ENCODE results near the gene OSBP2.
A peak's percentile ranks its signal among the peaks of the same experiment; 100 is the strongest.

OSBP2 gene

DNA sequence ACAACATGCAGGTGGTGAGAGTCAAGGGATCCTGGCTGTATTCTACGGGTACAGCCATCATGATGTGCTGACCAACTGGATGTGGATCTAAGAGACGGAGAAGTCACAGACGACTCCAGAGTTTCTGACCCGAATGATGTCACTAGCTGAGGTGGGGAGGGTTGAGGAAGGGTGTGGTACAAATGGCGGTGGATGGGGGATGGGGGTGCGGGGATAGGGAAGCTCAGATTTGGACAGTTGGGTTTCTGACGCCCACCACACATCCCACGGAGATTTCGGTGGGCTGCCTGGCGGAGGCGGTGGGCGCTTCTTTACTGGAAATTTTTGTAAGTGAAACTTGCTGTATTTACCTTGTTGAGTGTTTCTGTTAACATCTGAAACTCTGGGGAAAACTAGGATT, 126.7 kb downstream of the OSBP2 start:
- peak; percentile 12 for DNase-seq

DNA sequence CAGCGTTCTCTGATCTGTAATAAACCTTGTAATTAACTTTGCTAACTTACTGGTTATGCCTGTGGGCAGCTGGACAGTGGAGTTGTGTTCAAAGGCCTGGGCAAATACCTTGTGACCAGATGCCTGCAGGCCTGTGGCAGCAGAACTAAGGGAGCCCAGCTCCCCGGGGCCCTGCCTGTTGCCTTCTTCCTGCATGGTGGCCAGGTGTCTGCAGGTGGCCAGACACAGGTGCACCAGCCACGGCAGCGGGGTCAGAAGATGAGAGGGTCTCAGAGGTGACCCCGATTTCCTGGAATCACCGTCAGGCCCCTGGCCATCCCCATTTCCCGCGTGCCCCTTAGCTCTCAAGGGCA, 127.2 kb downstream of the OSBP2 start:
- DNase-seq: peak; percentile 17

DNA sequence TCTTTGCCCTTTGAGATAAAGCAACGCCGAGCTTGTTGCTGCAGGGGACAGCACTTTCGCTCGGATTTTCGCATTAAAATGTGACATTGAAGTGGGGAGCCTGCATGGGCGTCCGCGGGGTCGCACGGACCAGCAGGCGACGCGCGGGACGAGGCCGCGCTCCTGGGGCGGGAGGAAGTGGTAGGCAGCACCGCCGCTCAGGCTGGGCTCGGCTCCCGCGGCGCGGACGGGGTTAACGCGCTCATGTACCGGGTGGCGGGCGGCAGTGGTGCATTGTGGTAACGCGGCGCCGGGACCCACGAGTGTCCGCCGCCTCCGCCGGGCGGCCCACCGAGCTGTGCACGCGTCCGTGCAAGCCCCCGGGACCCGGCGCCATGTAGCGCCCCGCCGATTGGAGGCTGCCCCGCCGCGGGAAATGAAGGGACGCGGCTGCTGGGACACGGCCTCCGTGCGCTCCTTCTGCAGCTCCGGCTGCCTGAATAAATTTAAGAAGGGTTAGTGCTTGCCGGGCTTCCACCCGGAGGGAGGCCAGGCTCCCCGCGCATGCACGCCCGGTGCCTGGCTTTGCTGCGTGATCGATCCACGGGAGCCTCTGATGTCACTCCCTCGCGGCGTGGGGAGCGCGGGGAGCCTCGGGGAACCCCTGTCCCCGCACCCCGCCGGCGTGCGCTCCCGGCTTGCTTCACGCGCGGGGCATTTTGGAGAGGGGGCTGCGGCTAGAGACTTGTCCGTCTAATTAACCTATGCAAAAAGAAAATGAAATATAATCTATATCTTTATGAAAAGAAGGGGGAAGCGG, 127.7 kb downstream of the OSBP2 start:
- no peak for DNase-seq

DNA sequence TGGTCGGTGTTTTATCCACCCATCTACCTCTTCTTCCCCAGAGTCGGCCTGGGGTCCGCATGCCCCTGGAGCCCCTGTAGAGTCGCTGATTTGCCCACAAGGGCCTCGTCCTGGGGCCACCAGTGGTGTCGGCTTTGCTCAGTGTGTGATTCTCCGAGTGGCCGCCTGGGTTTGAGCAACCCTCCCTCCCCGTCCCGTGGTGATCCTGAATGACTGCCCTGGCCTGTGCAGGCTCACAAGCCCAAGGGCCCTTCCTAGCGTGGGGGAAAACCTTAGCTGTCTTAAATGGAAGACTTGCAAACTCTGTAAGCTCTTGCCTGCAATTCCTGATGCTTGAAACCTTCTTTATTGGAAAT, 128.3 kb downstream of the OSBP2 start:
- no peak for DNase-seq

DNA sequence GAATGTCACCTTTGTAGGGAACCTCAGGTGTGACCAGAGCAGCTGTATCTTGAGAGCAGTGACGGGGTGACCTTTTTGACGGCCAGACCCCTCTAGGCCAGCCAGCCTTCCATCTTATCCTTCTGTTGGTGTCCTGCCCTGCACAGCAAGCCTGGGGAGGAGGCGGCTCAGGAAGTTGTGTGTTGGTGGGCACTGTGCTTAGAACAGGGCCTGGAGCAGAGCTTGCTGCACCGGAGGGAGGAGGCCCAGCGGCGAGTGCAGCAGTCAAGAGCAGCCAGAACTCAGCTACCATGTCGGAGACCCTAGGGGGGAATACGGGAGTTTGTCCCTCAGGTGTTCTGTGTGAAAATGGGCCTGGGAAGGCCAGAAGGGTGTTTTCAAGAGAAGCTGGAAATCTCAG, 129.4 kb downstream of the OSBP2 start:
- DNase-seq: peak; percentile 30

DNA sequence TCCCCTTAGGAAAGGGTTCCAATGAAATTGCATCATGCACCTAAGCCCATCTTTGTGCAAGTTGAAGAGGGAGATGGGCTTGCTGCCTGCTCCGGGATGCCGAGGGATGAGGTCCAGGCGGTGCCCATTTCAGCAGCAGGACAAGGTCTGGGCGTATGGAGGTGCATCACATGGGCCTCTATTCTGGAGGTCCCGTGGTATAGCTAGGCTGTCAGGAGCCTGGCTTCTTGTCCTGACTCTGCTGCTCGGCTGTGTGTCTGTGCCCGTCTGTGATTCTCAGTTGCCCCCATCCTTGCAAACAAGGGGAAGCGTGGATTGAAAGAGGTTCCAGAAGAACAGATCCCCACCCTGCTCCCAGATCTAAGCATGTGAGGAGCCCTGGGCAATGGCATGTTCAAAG, 130.0 kb downstream of the OSBP2 start:
- no peak for DNase-seq

DNA sequence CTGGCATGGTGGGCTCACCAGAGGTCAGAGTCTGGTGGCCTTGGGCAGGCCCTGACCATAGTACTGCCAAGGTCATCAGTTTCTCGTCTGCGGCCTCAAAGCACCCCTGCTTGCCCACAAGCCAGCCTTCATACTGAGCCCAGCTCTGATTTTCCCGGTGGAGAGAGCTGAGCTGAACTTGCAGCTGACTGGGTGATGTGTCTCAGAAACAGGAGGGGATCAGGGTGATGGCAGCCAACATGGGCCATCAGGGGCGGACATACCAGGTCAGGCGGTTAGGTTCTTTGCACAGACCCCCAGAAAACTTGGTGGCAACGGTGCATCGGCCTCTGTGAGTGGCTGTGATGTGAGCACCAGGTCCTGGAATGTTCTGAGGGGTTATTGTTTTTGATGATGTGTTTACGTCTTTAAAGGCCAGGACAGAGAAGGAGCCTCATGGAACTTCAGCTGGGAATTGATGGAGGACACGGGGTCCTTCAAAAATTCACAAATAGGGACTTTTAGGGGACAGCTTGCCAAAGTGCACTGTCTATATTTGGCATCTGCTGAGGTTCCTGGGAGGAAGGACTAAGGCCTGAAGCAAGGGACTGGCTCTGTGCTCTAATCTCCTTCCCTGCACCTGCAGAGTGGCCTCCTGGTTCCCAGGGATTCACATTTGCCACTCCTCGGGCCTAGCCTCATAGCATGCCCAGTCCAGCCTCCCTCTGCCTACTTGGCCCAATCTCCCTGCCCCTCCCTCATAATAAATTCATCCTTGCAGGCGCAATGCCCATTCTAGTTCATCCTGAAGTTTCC, 131.2 kb downstream of the OSBP2 start:
- DNase-seq: no peak

DNA sequence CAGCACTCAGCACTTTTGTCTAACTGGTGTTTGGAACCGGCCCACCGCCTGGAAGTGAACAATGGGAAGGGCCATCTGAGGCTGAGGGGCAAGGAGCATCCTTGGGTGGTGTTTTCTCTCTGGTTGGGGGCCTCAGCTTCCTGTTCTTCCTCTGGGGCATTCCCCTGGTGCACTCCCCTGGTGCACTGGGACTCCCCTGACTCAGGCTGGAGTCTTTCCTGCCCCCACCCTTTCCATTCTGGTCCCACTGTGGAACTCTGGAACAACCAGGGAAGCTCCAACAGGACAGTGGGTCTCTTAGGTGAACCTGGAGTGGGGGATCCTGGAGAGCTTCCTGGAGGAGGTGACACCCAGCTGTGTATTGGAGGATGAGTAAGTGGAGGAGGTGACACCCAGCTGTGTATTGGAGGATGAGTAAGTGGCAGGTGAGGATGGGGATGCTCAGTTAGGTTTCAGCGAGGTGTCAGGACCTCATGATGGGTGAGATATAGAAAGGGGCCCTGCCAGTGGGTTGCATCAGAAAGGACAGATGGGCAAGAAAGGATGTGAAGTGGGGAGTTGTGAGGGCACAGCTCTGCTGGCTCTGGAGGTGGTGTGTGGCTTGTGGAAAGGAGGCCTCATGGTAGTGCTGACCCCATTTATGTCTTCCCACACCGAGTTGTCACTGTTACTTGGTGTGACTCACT, 132.1 kb downstream of the OSBP2 start:
- peak; percentile 19 for DNase-seq

DNA sequence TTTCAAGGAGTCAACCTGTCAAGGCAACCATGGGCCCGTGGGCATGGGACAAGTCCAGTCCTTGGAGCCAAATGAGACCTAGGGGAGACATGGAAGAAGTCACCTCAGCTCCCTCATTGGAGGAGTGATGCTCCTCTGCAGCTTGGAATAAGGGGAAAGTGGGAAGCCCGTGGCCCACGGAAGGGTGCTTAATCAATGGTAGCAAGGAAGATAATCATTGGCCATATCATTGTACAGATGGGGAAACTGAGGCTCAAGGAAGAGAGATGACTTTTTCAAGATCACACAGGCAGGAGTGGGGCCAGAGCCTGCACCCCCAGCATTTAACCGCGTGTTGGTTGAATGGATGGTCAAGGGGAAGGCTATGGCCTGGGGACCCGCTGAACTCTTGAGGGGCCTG, 133.0 kb downstream of the OSBP2 start:
- no peak for DNase-seq

DNA sequence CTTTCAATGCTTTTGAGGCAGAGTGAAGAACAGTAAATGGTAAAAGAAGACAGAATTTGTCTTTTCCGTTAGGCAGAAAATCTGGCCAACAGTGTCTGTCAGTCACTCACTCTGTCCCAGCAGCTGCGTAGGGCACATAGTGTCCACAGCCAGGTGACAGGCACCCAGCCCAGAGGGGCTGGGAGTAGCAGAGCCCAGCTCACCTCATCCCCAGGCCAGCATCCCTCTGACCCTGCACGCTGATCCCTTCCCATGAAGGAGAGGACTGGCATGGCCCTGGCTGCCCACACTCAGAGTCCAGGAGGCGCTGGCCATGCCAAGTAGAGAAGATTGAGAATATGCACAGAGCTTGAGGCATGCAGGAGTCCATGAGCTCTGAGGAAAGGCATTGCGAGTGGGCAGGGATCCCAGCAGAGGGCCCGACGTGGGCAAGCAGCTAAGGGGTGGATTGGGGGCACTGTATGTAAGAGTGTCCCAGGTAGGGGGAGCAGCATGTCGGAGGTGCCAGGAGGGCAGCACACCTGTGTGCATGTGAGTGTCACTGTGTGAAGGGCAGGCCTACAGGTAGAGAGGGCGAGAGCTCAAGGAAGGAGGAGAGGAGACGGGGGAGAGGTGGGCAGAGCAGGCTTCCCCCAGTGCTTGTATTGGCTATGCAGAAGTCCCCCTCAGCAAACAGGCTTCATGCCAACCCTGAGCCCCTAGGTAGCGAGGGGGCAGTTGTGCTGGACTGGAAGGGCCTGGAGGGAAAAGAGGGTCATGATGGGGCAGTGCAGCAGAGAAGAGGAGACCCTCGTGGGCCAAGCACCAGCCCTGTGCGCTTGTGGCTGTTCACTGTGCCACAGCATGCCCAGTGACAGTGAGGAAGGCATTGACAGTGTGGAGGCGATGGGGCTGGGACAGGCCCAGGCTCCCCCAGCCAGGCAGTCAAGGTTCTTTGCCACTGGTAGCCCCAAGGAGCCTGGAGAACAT, 133.8 kb downstream of the OSBP2 start:
- DNase-seq: no peak

DNA sequence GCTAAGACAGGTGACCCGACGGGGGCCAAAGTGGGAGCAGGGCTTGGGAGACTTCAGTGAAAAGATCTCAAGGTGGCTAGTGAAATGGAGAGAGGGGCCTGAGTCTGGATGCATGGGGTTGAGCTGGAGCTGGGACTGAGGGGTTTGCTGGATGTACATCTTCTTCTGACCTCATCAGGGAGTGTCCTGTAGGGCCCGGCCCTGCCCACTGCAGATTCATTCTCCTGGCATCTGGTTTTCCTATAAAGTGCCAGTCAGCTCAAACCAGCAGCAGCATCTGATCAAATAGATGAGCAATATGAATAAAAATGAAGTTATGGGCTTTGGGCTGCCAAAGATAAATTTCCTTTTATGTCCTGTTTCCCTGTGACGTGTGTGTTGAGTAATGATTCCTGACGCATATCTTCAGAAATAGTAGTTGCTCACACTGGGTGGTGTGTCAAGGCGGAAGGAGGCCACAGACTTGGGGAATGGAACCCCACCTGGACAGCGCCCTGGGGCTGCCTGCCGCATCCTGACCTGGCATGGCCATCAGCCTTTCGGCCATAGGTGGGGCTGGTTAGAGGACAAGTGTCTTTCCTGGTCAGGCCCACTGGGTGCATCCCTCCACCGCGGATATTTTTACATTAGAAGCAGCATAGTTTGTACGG, 135.4 kb downstream of the OSBP2 start:
- peak; percentile 50 for DNase-seq

DNA sequence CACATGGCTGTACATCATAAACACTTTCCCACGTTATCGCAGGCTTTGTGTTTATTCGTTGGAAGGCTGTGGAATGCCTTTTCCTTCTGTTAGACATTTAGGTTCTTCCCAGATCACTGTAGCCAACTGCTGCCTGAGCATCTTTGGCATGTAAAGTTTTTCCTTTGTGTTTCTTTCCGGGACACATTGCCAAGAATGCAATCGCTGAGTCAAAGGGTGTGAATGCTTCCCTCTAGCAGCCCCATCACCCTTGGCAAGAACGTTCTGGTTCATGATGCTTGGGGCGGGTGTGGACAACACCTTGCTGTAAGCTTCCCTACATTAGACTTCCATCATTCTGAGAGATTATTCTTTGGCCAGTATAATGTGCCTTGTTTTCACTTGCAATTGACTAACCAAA, 136.2 kb downstream of the OSBP2 start:
- DNase-seq: peak; percentile 4

DNA sequence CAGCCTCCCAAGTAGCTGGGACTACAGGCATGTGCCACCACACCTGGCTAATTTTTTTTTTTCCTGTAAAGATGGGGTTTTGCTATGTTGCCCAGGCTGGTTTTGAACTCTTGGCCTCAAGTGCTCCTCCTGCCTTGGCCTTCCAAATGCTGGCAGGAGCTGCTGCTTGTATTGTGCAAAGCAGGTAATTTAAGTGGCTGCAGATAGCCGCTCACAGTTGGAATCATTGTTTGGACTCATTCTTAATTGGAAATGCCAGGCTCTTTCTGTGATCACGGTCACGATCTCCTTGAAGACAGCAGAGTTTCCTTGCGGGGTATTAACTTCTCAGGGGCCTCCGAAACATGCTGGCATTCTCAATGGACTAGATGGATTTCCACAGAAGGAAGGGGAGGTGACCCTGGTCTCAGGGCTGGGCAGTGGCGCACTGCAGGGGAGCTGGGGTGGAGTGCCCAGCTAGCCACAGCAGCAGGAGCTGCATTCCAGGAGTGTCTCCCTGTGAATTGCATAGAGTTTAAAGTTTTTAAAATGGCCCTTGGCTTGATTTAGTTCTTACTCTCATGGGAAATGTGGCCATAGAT, 137.8 kb downstream of the OSBP2 start:
- DNase-seq: peak; percentile 12

DNA sequence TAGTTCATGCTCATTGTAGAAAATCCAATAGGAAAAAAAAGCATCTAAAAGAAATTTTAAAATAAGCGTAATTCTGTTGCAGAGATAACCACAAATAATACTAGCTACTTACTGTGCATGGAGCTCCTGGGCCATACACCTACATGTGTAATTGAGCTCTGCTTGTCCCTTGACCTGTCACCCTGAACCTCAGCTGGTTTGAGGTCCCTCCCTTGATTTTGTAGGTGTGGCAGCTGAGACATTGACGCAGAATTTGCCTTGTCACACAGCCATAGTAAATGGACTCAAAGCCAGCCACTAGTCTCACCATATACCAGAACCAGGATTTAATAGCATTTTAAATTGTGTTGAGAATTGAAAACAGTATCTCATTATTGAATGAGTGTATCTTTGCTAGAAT, 138.6 kb downstream of the OSBP2 start:
- DNase-seq: peak; percentile 24

DNA sequence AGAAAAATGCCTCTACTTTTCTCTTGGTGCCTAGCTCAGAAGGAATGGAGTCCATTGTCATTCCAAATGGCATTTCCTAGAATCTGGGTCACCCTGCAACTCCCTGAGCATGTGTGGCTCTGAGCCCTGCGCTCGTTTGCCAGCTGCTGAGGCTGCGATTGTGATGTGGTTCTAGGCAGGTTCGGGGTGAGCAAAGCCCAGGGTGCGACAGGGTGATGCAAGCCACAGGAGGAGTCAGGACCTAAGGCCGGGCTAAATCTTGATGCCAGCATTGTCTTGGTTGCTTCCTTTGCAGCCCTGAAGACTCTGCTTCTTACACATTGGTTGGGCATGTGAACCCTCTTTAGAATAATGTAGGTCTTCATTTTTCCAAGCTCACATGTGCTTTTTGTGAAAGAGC, 142.9 kb downstream of the OSBP2 start:
- peak; percentile 53 for DNase-seq

DNA sequence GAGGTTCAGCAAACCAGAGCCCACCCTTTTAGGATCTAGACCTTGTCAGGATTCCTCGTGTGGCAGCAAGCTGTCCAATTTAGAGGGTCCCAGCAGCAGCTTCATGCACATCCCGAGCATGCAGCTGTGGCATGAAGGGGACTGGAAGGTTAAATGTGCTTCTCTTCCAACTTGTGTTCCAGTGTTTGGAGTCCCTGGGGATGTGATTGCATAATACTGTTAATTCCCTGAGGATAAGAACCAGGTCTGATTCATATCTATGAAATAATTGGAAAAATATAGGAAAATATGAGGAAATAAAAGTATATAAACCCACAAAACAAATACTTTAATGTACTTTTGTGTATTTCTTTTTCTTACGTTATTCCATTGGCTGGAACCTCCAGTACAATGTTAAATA, 143.4 kb downstream of the OSBP2 start:
- peak; percentile 16 for DNase-seq

DNA sequence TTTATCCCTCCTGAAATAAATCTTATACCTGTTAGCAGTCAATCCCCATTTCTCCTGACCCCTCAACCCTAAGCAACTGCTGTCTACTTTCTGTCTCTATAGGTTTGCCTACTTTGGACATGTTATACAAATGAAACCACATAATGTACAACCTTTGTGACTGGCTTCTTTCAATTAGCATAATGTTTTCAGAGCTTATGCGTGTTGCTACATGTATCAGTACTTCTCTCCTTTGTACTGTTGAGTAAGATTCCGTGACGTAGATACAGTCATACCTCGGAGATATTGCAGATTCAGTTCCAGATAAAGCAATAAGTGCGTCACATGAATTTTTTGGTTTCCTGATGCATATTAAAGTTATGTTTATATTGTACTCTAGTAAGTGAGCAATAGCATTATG, 146.6 kb downstream of the OSBP2 start:
- DNase-seq: no peak

DNA sequence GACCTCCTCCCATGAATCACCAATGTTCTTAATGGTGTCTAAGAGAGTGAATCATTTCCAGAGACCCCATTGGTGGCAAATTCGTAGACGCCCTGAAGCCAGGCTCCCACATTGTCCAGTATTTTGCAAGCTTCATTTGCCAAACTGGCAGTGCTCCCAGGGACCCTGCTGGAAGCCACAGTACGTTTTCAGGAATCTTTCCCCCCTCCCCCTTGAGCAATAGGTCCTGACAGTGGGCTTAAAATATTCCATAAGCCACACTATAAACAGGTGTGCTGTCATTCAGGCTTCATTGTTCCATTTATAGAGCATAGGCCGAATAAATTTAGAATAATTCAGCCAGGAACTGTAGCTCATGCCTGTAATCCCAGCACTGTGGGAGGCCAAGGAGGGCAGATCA, 148.6 kb downstream of the OSBP2 start:
- peak; percentile 8 for DNase-seq

DNA sequence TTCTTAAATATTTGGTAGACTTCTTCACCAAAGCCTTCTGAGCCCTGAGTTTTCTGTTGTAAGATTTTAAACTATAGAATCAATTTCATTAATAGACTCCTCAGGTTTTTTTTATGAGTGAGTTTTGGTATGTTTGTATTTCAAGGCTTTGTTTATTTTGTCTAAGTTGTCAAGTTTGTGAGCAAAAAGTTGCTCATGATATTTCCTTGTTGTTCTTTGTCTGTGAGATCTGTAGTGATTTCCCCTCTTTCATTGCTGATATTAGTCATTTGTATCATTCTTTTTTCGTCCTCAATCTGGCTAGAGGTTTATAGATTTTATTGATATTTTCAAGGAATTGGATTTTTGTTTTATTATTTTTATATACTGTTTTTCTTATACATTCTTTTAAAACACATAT, 152.9 kb downstream of the OSBP2 start:
- DNase-seq: no peak

DNA sequence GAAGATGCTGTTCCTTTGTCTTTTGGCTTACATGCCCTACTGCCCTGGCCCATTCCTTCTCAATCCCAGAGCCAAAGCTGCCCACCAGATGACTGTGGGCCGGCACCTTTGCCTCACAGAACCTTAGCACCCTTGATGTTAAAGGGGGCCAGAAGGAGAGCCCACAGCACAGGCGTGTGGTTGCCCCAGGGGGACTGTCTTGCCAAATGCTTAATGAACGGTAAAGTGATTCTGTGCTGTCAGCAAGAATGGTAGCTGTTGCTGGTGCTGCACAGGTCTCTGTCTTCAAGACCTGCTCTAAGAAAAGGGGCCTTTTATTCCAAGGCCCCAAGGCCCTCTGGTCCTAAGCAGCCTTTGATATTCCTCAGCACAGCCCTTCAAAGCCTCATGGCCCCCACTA, 160.6 kb downstream of the OSBP2 start:
- no peak for DNase-seq

DNA sequence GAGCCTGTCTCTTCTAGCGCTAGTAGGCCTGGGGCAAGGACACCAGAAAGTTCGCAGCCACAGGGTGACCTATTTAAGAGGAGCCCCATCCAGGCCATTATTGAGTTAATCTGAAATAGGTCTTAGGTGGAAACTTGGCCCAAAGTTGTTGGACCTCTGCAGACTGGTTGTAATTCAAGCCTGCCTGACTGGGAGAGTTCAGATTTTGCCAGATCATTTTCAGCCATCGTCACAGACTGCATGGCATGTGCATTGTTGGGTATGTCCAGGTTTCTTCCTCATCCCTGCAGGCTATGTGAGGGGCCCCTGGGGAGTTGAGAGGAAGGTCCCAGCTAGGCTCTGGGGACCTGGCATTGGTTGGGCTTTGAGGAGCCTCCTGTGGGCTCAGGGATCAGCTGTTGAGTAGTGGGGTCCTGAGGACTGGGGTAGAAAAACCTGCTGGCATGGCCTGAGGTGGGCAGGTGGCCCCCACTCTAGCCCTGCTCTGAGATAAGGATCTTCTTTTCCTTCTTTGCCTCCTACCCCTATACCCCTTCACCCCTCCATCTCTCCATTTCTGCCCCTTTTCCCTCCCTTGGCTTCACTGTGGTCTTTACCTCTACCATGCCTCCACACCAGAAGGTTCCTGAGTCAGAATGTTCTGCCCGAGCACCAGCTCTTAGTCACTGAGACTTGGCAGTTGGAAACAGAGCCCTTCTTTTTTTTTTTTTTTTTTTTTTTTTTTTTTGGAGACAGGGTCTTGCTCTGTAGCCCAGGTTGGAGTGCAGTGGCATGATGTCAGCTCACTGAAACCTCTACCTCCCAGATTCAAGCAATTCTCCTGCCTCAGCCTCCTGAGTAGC, 161.2 kb downstream of the OSBP2 start:
- DNase-seq: peak; percentile 22

Measured in activated effector memory CD4-positive, alpha-beta T cell treated with anti-CD3 and anti-CD28 coated beads, Interleukin-2, amount 50 U/mL, for 16 hours (primary cell).